HG03060 (cell line): ENCODE data around the gene PCDH9.

ENCODE experiments used
- ATAC-seq: cut with Tn5 transposase; IDR thresholded peaks from one replicate; pipeline ENCODE4 v1.9.1; 2021; ENCODE audit warnings: low read depth, moderate number of reproducible peaks; ENCODE audit not compliant: unreplicated experiment

The PCDH9 gene

GRCh38 chr13:66994097-66994496 is 236.0 kb downstream of the PCDH9 start:
- ATAC-seq = no peak

- no peak for ATAC-seq
These were observed 237.4 kb downstream of the PCDH9 start for GRCh38 chr13:66992719-66993118.

- ATAC-seq = no peak
These were observed 238.0 kb downstream of the PCDH9 start for GRCh38 chr13:66992183-66992582.

DNA sequence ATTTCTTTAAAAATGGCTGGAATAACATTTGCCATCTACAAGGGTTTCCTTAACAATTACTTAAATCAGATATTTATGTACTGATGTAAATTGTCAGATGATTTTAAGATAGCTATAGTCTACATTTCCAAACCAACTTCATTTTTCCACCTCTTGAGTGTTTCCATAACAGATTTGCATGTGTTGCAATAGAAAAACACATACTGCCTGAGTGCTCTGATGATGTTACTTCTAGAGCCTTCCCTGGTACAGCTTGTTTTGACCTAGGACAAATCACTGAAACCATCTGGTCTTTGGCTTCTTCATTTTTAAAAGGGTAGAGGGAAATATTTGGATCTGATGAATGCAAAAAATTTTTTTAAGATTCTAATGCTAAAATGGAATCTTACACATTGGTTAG is 245.9 kb downstream of the PCDH9 start:
- ATAC-seq = no peak

DNA sequence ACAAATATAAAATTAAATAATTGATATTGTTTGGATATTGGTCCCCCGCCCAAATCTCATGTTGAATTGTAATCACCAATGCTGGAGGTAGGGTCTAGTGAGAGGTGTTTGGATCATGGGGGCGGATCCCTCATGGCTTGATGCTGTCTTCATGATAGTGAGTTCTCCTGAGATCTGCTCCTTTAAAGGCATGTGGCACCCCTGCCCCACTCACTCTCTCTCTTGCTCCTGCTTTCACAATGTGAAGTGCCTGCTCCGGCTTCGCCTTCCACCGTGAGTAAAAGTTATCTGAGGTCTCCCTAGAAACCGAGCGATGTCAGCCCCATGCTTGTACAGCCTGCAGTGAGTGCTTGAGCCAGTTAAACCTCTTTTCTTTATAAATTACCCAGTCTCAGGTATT is 248.2 kb downstream of the PCDH9 start:
- ATAC-seq = no peak

DNA sequence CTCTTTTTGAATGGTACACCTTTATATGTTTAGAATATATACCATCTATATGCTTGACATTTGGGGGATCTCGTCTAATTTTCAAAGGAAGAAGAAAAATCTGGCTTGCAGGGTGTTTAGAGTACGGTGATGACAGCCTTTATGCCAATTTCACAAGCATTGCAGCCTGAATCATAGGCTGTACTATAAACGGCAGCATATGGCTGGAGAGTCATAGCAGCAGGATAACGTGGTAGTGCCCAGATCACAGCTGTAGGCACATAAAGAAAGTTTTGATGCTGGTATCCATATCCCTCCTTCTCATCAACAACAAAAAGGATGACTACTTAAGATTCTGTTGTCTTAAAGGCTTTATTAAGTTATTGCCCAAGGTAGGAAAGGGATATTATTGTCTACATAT is 253.0 kb downstream of the PCDH9 start:
- ATAC-seq = no peak

DNA sequence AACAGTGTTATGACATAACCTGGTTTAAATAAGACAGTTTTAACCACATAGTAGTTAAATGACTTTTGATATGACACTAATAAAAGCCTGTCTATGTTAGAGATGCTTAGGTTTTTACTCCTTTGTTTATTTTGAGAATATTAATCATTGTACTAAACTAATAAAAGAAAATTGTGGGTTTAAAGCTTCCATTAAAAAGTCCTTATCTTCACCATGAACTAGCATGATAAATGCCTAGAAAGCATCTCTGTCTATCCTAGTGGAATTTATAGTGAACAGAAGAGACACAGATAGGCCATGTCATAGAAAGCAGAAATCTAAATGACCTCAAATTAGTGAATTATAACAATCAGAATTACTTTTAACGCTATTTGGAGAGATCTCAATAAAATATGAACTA is 255.2 kb downstream of the PCDH9 start:
- ATAC-seq = no peak

- no peak for ATAC-seq
These were observed 256.0 kb downstream of the PCDH9 start for GRCh38 chr13:66974174-66974573.

- no peak for ATAC-seq
These were observed 257.5 kb downstream of the PCDH9 start for GRCh38 chr13:66972659-66973058.

DNA sequence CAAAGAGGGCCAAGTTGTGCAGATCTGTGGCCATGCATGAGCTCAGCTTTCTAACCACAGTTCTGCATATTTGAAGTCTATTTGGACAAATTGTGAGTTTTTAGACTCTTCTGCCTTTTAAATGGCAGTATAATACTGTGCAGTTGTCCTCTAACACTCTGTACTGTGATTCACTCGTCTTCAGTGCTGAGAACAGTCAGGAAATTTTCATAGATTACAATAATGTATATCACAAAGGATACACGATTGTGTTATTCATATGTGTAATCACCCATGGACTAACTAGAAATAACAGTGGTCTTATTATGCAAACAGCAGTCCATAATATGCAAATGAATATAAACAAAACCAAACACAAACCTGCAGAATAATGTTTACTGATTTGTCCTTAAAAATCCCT is 259.1 kb downstream of the PCDH9 start:
- ATAC-seq = no peak

DNA sequence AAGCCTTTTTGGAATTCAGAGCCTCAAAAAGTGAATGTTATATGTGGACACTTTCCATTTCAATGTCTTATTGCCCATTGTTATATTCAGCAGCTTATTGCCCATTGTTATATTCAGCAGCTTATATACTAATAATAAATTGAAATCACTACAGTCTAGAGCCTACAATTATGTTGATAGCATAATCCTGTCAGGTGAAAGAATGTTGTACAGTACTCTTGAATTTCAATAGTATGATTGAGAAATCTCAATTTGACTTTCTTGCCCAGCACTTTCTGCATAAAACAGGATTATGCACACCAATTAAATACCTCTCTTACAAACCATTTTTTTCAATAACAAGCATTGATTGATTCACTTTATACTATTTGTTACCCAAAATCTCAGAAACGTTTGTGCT is 260.8 kb downstream of the PCDH9 start:
- no peak for ATAC-seq

- ATAC-seq = no peak
These were observed 262.1 kb downstream of the PCDH9 start for GRCh38 chr13:66967811-66968597.

DNA sequence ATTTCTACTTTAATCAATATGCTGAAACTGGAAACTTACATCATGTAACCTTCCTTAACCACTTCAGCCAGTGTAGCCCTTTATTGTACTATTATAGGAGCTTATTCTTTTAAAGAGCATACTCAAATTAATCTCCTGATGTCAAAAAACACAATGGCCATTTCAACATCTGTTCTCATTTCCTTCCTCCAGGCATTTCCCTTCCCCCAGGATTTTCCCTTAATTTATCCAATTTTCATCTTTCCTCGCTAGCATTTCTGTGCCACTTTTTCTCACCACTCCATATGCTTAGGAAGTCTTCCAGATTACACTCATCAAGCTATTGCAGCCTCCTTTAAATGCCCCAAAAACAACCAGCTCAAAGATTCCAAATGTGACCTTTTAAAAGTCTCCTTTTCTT is 265.0 kb downstream of the PCDH9 start:
- no peak for ATAC-seq

GRCh38 chr13:66962953-66963352 is 267.2 kb downstream of the PCDH9 start:
- ATAC-seq = no peak

DNA sequence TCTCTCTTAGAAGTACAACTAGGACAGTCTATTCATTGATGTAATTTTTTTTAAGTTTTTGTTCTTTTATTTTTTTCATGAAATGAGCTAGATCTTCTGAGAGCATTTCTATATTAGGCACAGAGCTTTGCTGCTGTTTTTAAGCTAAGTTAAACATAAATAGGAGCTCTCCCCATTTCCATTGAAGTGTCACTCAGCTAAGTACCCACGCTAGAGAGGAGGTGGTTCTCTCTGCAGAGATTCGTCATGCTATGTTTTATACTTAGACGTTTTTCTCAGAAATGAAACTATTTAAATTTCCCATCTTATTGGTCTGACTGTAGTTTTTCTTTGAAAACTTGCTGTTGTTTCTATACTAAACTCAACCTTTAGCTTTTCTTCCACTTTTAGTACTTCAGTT is 271.5 kb downstream of the PCDH9 start:
- ATAC-seq = no peak

DNA sequence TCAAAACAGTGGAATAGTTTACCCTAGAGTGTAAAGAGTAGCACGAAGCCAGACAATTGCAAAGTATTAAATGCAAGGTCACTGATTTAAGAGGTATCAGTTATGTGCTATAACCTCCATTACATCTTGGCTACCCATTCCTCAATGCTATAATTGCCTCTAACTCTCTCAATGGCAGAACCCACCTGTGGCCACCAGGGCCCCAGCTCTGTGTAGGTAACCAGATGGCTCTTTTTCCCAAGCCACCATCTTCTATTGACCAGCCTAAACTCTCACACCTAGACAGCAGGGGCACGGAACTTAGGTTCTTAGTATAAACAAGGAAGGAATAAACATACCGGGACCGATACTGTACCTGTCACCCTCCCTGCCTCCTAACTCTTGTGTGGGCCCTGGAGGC is 277.6 kb downstream of the PCDH9 start:
- no peak for ATAC-seq

DNA sequence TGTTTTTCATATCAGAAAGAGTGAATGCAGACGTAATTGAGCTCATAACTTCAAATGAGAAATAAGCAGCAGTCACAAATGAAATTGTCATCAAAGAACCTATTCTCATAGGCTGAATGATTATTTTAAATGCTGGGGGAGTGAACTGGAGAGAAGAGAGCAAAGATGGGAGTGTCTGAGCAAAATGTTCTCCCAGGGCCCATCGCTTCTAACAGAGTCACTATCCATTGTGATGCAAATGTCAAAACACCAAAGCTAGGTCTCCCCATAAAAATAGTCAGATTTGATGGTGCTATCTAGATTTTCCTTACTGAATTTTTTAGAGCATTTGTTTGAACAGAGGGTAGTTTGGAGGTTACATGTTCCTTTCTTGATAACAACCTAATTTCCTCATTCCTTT is 278.7 kb downstream of the PCDH9 start:
- no peak for ATAC-seq

DNA sequence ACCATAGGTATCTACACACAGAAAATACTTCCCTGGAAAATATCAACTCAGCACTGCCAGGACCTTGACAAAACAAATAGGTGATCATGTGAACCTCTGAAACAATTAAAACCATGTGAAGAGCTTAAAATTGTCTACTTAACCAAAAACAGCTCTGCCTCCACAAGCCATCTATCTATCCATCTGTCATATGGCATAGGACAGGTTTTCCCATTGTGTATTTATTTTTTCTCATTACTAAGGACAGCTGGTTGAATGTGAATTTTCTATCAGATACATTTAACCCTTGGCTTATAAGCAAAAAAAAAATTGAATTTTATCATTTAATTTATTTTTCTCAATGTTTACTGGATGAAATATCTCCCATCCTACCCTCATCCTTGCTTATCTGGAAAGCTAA is 279.5 kb downstream of the PCDH9 start:
- no peak for ATAC-seq

DNA sequence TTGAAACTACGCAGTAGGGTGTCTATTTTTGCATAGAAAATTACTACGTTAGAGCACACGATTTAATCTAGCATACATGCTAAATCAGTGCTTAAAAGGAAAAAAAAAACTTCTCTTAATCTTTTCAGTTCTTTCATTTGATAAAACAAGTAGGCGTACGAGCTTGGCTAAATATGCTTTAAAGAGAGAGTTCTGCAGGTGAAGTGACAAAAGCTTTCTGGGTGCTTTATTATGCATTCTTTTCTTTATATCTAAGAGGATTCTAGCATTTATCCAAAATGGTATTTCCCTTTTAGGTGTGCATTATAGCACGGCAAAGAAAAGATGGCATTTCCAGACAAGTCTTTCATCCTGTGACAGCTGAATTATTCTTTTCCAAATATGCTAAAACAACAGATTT is 281.2 kb downstream of the PCDH9 start:
- ATAC-seq = no peak

DNA sequence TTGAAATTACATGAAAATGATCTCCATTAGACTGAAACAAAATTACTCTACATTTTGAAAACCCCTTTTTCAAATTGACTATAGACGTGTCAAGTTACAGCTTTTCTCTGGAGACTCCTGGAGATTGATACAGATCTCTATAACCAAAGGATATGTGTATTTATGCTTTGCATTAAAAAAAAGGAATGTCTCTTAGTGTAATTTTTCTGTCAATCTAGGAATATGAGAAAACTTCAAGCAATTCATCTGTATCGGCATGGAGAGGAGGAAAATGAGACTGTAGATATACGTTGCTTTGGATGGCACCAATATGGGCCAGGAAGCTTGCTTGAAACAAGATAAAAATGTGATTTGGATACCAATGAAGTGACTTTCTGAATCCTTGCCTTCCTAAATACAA is 286.6 kb downstream of the PCDH9 start:
- no peak for ATAC-seq

DNA sequence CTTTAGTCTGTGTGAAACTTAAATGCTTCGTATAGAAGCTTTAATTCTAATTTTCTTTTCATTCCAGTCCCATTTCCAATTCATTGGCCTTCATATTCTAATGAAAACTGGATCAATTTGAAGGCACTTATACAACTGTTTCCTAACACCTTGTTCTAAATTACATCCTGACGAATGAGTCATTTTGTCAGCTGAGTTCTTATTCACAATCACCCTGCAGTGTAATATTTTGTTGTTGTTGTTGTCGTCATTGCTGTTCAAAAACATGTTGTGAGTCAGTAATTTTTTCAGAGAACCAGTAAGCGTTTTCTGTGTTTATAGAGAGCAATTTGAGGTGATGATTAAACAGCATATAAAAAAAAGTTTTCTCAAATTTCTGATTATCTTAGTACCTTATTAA is 290.0 kb downstream of the PCDH9 start:
- no peak for ATAC-seq

- ATAC-seq = no peak
These were observed 292.7 kb downstream of the PCDH9 start for GRCh38 chr13:66937423-66937822.

GRCh38 chr13:66933994-66934393 is 296.1 kb downstream of the PCDH9 start:
- ATAC-seq = no peak
